ENCODE data around the gene OR5K1.

The OR5K1 gene

GRCh38 chr3:98449606-98450193, 13.3 kb upstream of the OR5K1 start:
- Histone ChIP-seq H3K27ac (no peak overlapping the region), H3K4me1 (no peaks in the 10 kb centered on the region), H3K36me3 (no peaks in the 10 kb centered on the region), H3K4me3 (no peak overlapping the region), H3K9me3 (no peaks in the 10 kb centered on the region), H3K27me3 (no peaks in the 10 kb centered on the region)
- no peak for TF ChIP-seq CTCF (IDR thresholded peaks at IDR 0.05)
- intact Hi-C loops (cut with DNase I; ENCODE audit: low total_unique reads): no loop called here
- no peak for DNase-seq

- Histone ChIP-seq H3K4me3 (no peak overlapping the region), H3K9me3 (no peaks in the 10 kb centered on the region), H3K27ac (no peak overlapping the region), H3K4me1 (no peaks in the 10 kb centered on the region), H3K27me3 (no peaks in the 10 kb centered on the region), H3K36me3 (no peaks in the 10 kb centered on the region)
- no peak for DNase-seq
- intact Hi-C loops (cut with DNase I; ENCODE audit: low total_unique reads): no loop called here
- TF ChIP-seq CTCF (IDR thresholded peaks at IDR 0.05): no peak
Observed at GRCh38 chr3:98450372-98450771, 12.6 kb upstream of the OR5K1 start.

DNA sequence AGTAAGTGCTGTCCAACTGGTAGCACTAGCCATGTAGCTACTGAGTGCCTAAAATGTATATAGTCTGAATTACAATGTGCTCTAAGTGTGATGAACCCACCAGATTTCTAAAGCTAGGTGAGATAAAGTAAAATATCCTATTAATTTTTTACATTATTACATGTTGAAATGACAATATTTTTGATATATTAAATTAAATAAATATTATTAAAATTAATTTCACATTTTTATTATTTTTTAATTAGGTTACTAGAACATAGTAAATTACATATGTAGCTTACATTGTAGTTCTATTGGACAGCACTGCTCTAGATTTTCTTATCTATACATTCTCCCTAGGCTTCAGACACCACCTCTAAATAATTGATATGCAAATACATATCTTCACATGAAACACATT, 9.2 kb upstream of the OR5K1 start:
- H3K9me3 ChIP-seq: peaks cover 0 to 5% (median 0%) of the 10 kb centered on the region in 3 donors
- H3K27me3 ChIP-seq: no peaks in the 10 kb centered on the region
- H3K27ac ChIP-seq: no peak overlapping the region
- H3K4me3 ChIP-seq: no peak overlapping the region
- H3K36me3 ChIP-seq: no peaks in the 10 kb centered on the region
- intact Hi-C loops (cut with DNase I; ENCODE audit: low total_unique reads): no loop called here
- no peak for DNase-seq
- H3K4me1 ChIP-seq: no peaks in the 10 kb centered on the region
- no peak for TF ChIP-seq CTCF (IDR thresholded peaks at IDR 0.05)

GRCh38 chr3:98454929-98455328, 8.1 kb upstream of the OR5K1 start:
- H3K4me1 ChIP-seq: no peaks in the 10 kb centered on the region
- H3K36me3 ChIP-seq: no peaks in the 10 kb centered on the region
- no peak for TF ChIP-seq CTCF (IDR thresholded peaks at IDR 0.05)
- intact Hi-C loops (cut with DNase I; ENCODE audit: low total_unique reads): no loop called here
- no peak for DNase-seq
- no peak overlapping the region for H3K4me3 ChIP-seq
- H3K9me3 ChIP-seq: peaks cover 0 to 5% (median 0%) of the 10 kb centered on the region in 3 donors
- H3K27ac ChIP-seq: no peak overlapping the region
- H3K27me3 ChIP-seq: no peaks in the 10 kb centered on the region

DNA sequence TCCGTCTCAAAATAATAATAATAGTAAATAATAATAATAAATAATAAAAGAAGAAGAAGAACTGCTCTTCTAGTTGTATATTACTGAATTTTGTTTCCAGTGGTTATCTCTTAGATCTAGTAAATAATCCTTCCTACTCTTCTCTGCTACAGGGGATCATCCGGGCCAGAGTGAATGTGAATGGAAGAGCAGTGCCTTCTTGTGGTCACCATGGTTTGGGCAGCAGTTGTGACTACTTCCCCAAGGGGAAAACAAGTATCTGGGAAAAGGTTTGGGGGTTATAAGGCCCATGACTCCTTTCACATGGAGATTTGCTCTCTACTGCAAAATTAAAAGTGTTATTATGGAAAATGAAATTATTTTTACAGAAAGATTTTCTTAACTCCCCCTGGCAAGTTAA, 5.5 kb upstream of the OR5K1 start:
- Histone ChIP-seq H3K4me3 (no peak overlapping the region), H3K27ac (no peak overlapping the region), H3K9me3 (peaks cover 0 to 18% (median 9%) of the 10 kb centered on the region in 3 donors), H3K4me1 (no peaks in the 10 kb centered on the region), H3K27me3 (no peaks in the 10 kb centered on the region), H3K36me3 (no peaks in the 10 kb centered on the region)
- TF ChIP-seq CTCF (IDR thresholded peaks at IDR 0.05): no peak
- DNase-seq: no peak
- intact Hi-C loops (cut with DNase I; ENCODE audit: low total_unique reads): no loop called here

GRCh38 chr3:98460220-98460619, 2.8 kb upstream of the OR5K1 start:
- peaks cover 0 to 24% (median 9%) of the 10 kb centered on the region in 3 donors for H3K9me3 ChIP-seq
- no peak for DNase-seq
- H3K27ac ChIP-seq: no peak overlapping the region
- intact Hi-C loops (cut with DNase I; ENCODE audit: low total_unique reads): no loop called here
- no peak overlapping the region for H3K4me3 ChIP-seq
- H3K27me3 ChIP-seq: no peaks in the 10 kb centered on the region
- no peaks in the 10 kb centered on the region for H3K4me1 ChIP-seq
- TF ChIP-seq CTCF (IDR thresholded peaks at IDR 0.05): no peak
- H3K36me3 ChIP-seq: no peaks in the 10 kb centered on the region

Data from tibial artery (tissue), 4 donors.